OCI-M1 (cell line): ENCODE results near the gene ZNF273.

Source experiments
- DNase-seq: peaks from one replicate; lab custom pipeline; 2025; lab: John Stamatoyannopoulos, UW

The ZNF273 gene

GRCh38 chr7:64876792-64877713 lies 26.0 kb upstream of the ZNF273 start:
- no peak for DNase-seq

GRCh38 chr7:64877714-64878610 lies 25.1 kb upstream of the ZNF273 start:
- no peak for DNase-seq

GRCh38 chr7:64878684-64879083 lies 24.4 kb upstream of the ZNF273 start:
- no peak for DNase-seq

- DNase-seq = peak; percentile 37
Measured at GRCh38 chr7:64879086-64879730, 23.9 kb upstream of the ZNF273 start.

- DNase-seq = no peak
Measured at GRCh38 chr7:64879800-64880199, 23.3 kb upstream of the ZNF273 start.

- no peak for DNase-seq
Measured at GRCh38 chr7:64880322-64881297, 22.5 kb upstream of the ZNF273 start.

- no peak for DNase-seq
Measured at GRCh38 chr7:64881461-64882287, 21.4 kb upstream of the ZNF273 start.

GRCh38 chr7:64882341-64883112 lies 20.5 kb upstream of the ZNF273 start:
- no peak for DNase-seq

- no peak for DNase-seq
Measured at GRCh38 chr7:64883113-64883905, 19.8 kb upstream of the ZNF273 start.

GRCh38 chr7:64884085-64884912 lies 18.8 kb upstream of the ZNF273 start:
- DNase-seq = no peak

GRCh38 chr7:64884913-64885370 lies 18.1 kb upstream of the ZNF273 start:
- DNase-seq = no peak

GRCh38 chr7:64885520-64886240 lies 17.4 kb upstream of the ZNF273 start:
- no peak for DNase-seq

- DNase-seq = peak; percentile 35
Measured at GRCh38 chr7:64886956-64887545, 16.0 kb upstream of the ZNF273 start.

- peak; percentile 20 for DNase-seq
Measured at GRCh38 chr7:64887756-64888508, 15.1 kb upstream of the ZNF273 start.

GRCh38 chr7:64888561-64888900 lies 14.5 kb upstream of the ZNF273 start:
- DNase-seq = no peak
